A673 (cell line): ENCODE results near the gene ISOC2. TPM values are rescaled to one million over a fixed set of nuclear protein-coding genes. Genes with fewer than 3 reads are reported as not detected.

Source experiments
- BruUV-seq: library from RNA; stranded (reverse); fragments of 400-500 nt; replicated peaks from 2 replicates; lab custom pipeline; 2021; lab: Mats Ljungman, UMichigan
- CTCF ChIA-PET: fragments of 300-600 bp; sonication (Branson Sonifier 250); formaldehyde crosslinking; loops from one replicate; lab custom pipeline; 2022; ENCODE audit warnings: antibody characterized with exemption; lab: Charles Lee
- POLR2A ChIA-PET: fragments of 300-600 bp; sonication (Branson Sonifier 250); formaldehyde crosslinking; loops from one replicate; lab custom pipeline; 2022; ENCODE audit warnings: antibody characterized with exemption; ENCODE audit not compliant: low non-redundant PET; lab: Charles Lee
- DNase-seq: peaks from one replicate; pipeline ENCODE4 v3.0.0-alpha.2; 2015; ENCODE audit warnings: low spot score
- H3K27ac ChIP-seq: fragments of 200-600 bp; sonication (generic); 2 replicates; pipeline ENCODE4 v1.5.1; 2016; ENCODE audit warnings: mixed run types, low read depth, mild to moderate bottlenecking, mixed read lengths, antibody characterized with exemption, low read length; ENCODE audit not compliant: poor library complexity, severe bottlenecking
- H3K27me3 ChIP-seq: fragments of 200-600 bp; sonication (generic); replicated peaks from 2 replicates; pipeline ENCODE4 v1.6.1; 2017; ENCODE audit warnings: mixed run types, low read depth, mild to moderate bottlenecking, mixed read lengths, antibody characterized with exemption, low read length; ENCODE audit not compliant: insufficient read depth, poor library complexity
- H3K36me3 ChIP-seq: fragments of 200-600 bp; sonication (generic); 2 replicates; pipeline ENCODE4 v1.6.1; 2016; ENCODE audit warnings: mixed run types, mild to moderate bottlenecking, mixed read lengths, antibody characterized with exemption, low read length; ENCODE audit not compliant: insufficient read depth, poor library complexity, severe bottlenecking
- H3K4me1 ChIP-seq: fragments of 200-600 bp; sonication (generic); 2 replicates; pipeline ENCODE4 v1.6.1; 2017; ENCODE audit warnings: mixed run types, mild to moderate bottlenecking, mixed read lengths, antibody characterized with exemption, low read length; ENCODE audit not compliant: insufficient read depth, poor library complexity, severe bottlenecking
- H3K4me3 ChIP-seq: fragments of 200-600 bp; sonication (generic); 2 replicates; pipeline ENCODE4 v1.5.1; 2016; ENCODE audit warnings: low read depth, mixed run types, mild to moderate bottlenecking, mixed read lengths, low read length; ENCODE audit not compliant: poor library complexity, severe bottlenecking
- H3K9me3 ChIP-seq: fragments of 200-600 bp; sonication (generic); 2 replicates; pipeline ENCODE4 v1.6.1; 2016; ENCODE audit warnings: mixed run types, low read depth, mild to moderate bottlenecking, mixed read lengths, antibody characterized with exemption, low read length; ENCODE audit not compliant: poor library complexity, severe bottlenecking
- CTCF ChIP-seq: fragments of 300-800, 200-600 bp; sonication (generic); conservative IDR thresholded peaks from 2 replicates; pipeline ENCODE4 v1.5.1; 2017; ENCODE audit warnings: low read depth, mild to moderate bottlenecking, antibody characterized with exemption, low read length, moderate library complexity, mixed read lengths
- EZH2 ChIP-seq: fragments of 200-600 bp; sonication (generic); IDR thresholded peaks from 2 replicates; pipeline ENCODE4 v1.6.1; 2017; ENCODE audit warnings: borderline replicate concordance, low read depth, mild to moderate bottlenecking, mixed read lengths, antibody characterized with exemption, low read length; ENCODE audit not compliant: poor library complexity, severe bottlenecking
- intact Hi-C: fragments of 100-400 bp; cut with micrococcal nuclease; formaldehyde crosslinking; loops from one replicate; pipeline ENCODE4 v1.10.0; 2022; ENCODE audit not compliant: unreplicated experiment
- total RNA-seq: library from RNA; stranded (reverse); gene quantifications from 2 replicates; pipeline ENCODE4 v1.2.3, GENCODE V29; 2021

The ISOC2 gene
- total RNA-seq, 1 experiment from 2014 or later = 33.2 TPM

GRCh38 chr19:55451965-55452748 is 9.3 kb downstream of the ISOC2 start:
- peak overlapping the region; percentile 46 for H3K4me3 ChIP-seq
- TF ChIP-seq EZH2 (no peak), CTCF (no peak)
- no peaks in the 10 kb centered on the region for H3K36me3 ChIP-seq
- no peak overlapping the region for H3K27ac ChIP-seq
- ChIA-PET CTCF (interaction anchor here (0.6 to 0.7 kb wide), 2 partner anchors 29 to 83 kb away, joined by 3 to 4 read pairs; no protein-coding TSS in a partner anchor), POLR2A (no interaction called here)
- H3K9me3 ChIP-seq = no peaks in the 10 kb centered on the region
- intact Hi-C loops = no loop called here
- H3K27me3 ChIP-seq = peaks cover 24% of the 10 kb centered on the region
- no TSS peak for BruUV-seq
- DNase-seq = no peak
- peaks cover 12% of the 10 kb centered on the region for H3K4me1 ChIP-seq

- no TSS peak for BruUV-seq
- intact Hi-C loops = no loop called here
These were observed 10.1 kb downstream of the ISOC2 start for GRCh38 chr19:55451163-55451964.

More at GRCh38 chr19:55451163-55451964, 10.1 kb downstream of the ISOC2 start:
- H3K27ac ChIP-seq = no peak overlapping the region
- CTCF ChIA-PET = interaction anchor here (0.9 kb wide), 1 partner anchor 366 kb away, joined by 6 read pairs; no protein-coding TSS in a partner anchor
- DNase-seq = no peak
- H3K4me3 ChIP-seq = peak overlapping the region; percentile 46
- POLR2A ChIA-PET = interaction anchor here (0.6 kb wide), 1 partner anchor 16 kb away, joined by 7 read pairs; no protein-coding TSS in a partner anchor
- H3K27me3 ChIP-seq = peaks cover 27% of the 10 kb centered on the region
- TF ChIP-seq CTCF (no peak), EZH2 (peak; percentile 73)
- peaks cover 12% of the 10 kb centered on the region for H3K4me1 ChIP-seq
- H3K36me3 ChIP-seq = no peaks in the 10 kb centered on the region
- H3K9me3 ChIP-seq = no peaks in the 10 kb centered on the region
